HEK293T (cell line): ENCODE results near the gene ARVCF.

Source experiments
- CTCF ChIA-PET: fragments of 350-600 bp; formaldehyde crosslinking; extraction: SDS; loops from one replicate; lab custom pipeline; 2021; ENCODE audit warnings: antibody characterized with exemption, inconsistent platforms; lab: Yijun Ruan, JAX
- POLR2A ChIA-PET: fragments of 350-600 bp; formaldehyde crosslinking; extraction: SDS; loops from one replicate; lab custom pipeline; 2020; ENCODE audit warnings: antibody characterized with exemption, inconsistent platforms; lab: Yijun Ruan, JAX
- DNase-seq: peaks from one replicate; pipeline ENCODE4 v3.0.0; 2012; ENCODE audit warnings: mixed read lengths; ENCODE audit errors: extremely low spot score
- ARNT ChIP-seq: fragments of 450-650 bp; IDR thresholded peaks from 2 replicates; pipeline ENCODE4 v1.6.1; 2017; ENCODE audit warnings: mild to moderate bottlenecking
- BHLHE40 ChIP-seq: fragments of 450-650 bp; IDR thresholded peaks from 2 replicates; pipeline ENCODE4 v1.6.1; 2016; ENCODE audit warnings: mild to moderate bottlenecking, moderate library complexity, borderline replicate concordance
- CTBP1 ChIP-seq: fragments of 450-650 bp; IDR thresholded peaks from 2 replicates; pipeline ENCODE4 v1.6.1; 2016; ENCODE audit warnings: borderline replicate concordance
- ELF4 ChIP-seq: fragments of 450-650 bp; IDR thresholded peaks from 2 replicates; pipeline ENCODE4 v1.6.1; 2017; ENCODE audit warnings: antibody characterized with exemption
- FOXA1 ChIP-seq: fragments of 450-650 bp; IDR thresholded peaks from 2 replicates; pipeline ENCODE4 v1.6.1; 2016; ENCODE audit warnings: mild to moderate bottlenecking
- FOXK2 ChIP-seq: fragments of 450-650 bp; IDR thresholded peaks from 2 replicates; pipeline ENCODE4 v1.6.1; 2016; ENCODE audit warnings: mild to moderate bottlenecking
- FOXM1 ChIP-seq: fragments of 450-650 bp; IDR thresholded peaks from 2 replicates; pipeline ENCODE4 v1.6.1; 2017; ENCODE audit warnings: mild to moderate bottlenecking, borderline replicate concordance
- HDGF ChIP-seq: fragments of 450-650 bp; IDR thresholded peaks from 2 replicates; pipeline ENCODE4 v1.6.1; 2017; ENCODE audit warnings: antibody characterized with exemption, borderline replicate concordance
- L3MBTL2 ChIP-seq: fragments of 450-650 bp; conservative IDR thresholded peaks from 2 replicates; pipeline ENCODE4 v1.6.1; 2016; ENCODE audit warnings: mild to moderate bottlenecking
- LEF1 ChIP-seq: fragments of 450-650 bp; IDR thresholded peaks from 2 replicates; pipeline ENCODE4 v1.6.1; 2017; ENCODE audit warnings: mild to moderate bottlenecking, borderline replicate concordance
- NFRKB ChIP-seq: fragments of 450-650 bp; IDR thresholded peaks from 2 replicates; pipeline ENCODE4 v1.6.1; 2016; ENCODE audit warnings: mild to moderate bottlenecking, moderate library complexity
- SP1 ChIP-seq: fragments of 450-650 bp; IDR thresholded peaks from 2 replicates; pipeline ENCODE4 v1.6.1; 2017
- SUZ12 ChIP-seq: fragments of 450-650 bp; IDR thresholded peaks from 2 replicates; pipeline ENCODE4 v1.6.1; 2016; ENCODE audit warnings: mild to moderate bottlenecking
- TARDBP ChIP-seq: fragments of 450-650 bp; IDR thresholded peaks from 2 replicates; pipeline ENCODE4 v1.6.1; 2016
- ZNF384 ChIP-seq: fragments of 450-650 bp; IDR thresholded peaks from 2 replicates; pipeline ENCODE4 v1.6.1; 2016
- TF ChIP-seq, protein P1 (sequence below): fragments of 450-650 bp; IDR thresholded peaks from 2 replicates; pipeline ENCODE4 v1.6.1; 2016

ARVCF gene

GRCh38 chr22:19960491-19961200 is 56.0 kb downstream of the ARVCF start:
- TF ChIP-seq SP1: no peak
- DNase-seq: no peak
- CTCF ChIA-PET: no interaction called here
- POLR2A ChIA-PET: no interaction called here

GRCh38 chr22:19959587-19960490 is 56.8 kb downstream of the ARVCF start:
- TF ChIP-seq FOXM1 (no peak), NFRKB (no peak), SP1 (no peak), FOXA1 (no peak), ZNF384 (no peak), L3MBTL2 (no peak), FOXK2 (no peak), TARDBP (no peak), CTBP1 (no peak), ARNT (no peak), SUZ12 (no peak), ELF4 (no peak), LEF1 (no peak), BHLHE40 (no peak), HDGF (no peak)
- TF ChIP-seq, protein P1, sequence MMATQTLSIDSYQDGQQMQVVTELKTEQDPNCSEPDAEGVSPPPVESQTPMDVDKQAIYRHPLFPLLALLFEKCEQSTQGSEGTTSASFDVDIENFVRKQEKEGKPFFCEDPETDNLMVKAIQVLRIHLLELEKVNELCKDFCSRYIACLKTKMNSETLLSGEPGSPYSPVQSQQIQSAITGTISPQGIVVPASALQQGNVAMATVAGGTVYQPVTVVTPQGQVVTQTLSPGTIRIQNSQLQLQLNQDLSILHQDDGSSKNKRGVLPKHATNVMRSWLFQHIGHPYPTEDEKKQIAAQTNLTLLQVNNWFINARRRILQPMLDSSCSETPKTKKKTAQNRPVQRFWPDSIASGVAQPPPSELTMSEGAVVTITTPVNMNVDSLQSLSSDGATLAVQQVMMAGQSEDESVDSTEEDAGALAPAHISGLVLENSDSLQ: no peak
- no peak for DNase-seq
- ChIA-PET POLR2A (interaction anchor here (0.9 kb wide), 1 partner anchor 51 kb away, joined by 3 read pairs; no protein-coding TSS in a partner anchor), CTCF (interaction anchor here (1.4 kb wide), 1 partner anchor 12 kb away, joined by 6 read pairs; no protein-coding TSS in a partner anchor)

DNA sequence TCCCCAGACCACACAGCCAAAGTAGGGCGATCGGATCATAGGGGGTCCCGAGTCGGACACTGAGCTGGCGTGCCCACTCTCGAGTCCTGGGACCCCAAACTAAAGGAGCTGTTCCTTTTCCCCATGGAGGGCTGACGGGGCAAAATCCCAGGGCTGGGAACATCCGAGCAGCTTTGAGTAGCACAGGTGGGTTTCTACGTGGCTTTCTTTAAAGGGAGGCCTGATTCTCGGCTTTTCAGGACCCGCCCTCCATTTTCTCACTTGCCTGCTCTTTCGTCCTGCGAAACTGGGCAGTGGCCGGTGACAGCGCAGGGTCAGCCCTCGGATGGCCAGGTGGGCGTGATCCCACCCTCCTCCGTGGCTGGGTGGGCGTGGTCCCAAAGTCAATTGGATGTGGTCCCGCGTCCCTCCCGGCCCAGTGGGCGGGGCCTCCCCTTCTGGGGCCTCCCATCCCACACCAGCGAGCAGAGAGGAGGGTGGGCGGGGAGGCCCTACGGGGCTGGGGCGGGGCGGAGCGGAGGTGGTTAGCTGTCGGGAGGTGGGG is 57.5 kb downstream of the ARVCF start:
- ChIA-PET CTCF (interaction anchor here (1.4 kb wide), 1 partner anchor 11 kb away, joined by 6 read pairs; no protein-coding TSS in a partner anchor), POLR2A (interaction anchor here (0.7 to 0.9 kb wide), 2 partner anchors 9 to 52 kb away, joined by 3 read pairs; no protein-coding TSS in a partner anchor)
- peak; percentile 93 for DNase-seq
- TF ChIP-seq TARDBP (no peak), FOXM1 (no peak), BHLHE40 (no peak), ELF4 (no peak), HDGF (no peak), LEF1 (no peak)
- TF ChIP-seq, protein P1: no peak

GRCh38 chr22:19958083-19959042 is 58.3 kb downstream of the ARVCF start:
- CTCF ChIA-PET: interaction anchor here (1.4 kb wide), 1 partner anchor 11 kb away, joined by 6 read pairs; no protein-coding TSS in a partner anchor
- POLR2A ChIA-PET: interaction anchor here (0.7 to 1.3 kb wide), 4 partner anchors 10 to 63 kb away, joined by 3 read pairs; partner anchors contain the start of genes COMT, TANGO2 and TXNRD2
- no peak for DNase-seq
- TF ChIP-seq CTBP1: no peak
- TF ChIP-seq, protein P1: no peak
- no peak for TF ChIP-seq BHLHE40
- TF ChIP-seq ZNF384: peak; percentile 72; the same call in 1 of the 2 replicates
- no peak for TF ChIP-seq FOXA1
- no peak for TF ChIP-seq TARDBP
- no peak for TF ChIP-seq LEF1
- no peak for TF ChIP-seq SP1

- DNase-seq: no peak
- POLR2A ChIA-PET: interaction anchor here (1.2 to 1.3 kb wide), 2 partner anchors 15 to 64 kb away, joined by 3 read pairs; partner anchors contain the start of genes COMT, TANGO2 and TXNRD2
- no peak for TF ChIP-seq HDGF
- peak; percentile 60 for TF ChIP-seq L3MBTL2
- CTCF ChIA-PET: interaction anchor here (0.5 kb wide), 1 partner anchor 9 kb away, joined by 4 read pairs; no protein-coding TSS in a partner anchor
Observed at GRCh38 chr22:19957445-19957844, 59.2 kb downstream of the ARVCF start.
